WTC11 (cell line): Measurements from ENCODE around the gene BCOR.

ENCODE experiments used
- CBFB ChIP-seq: sonication (generic); formaldehyde crosslinking; IDR thresholded peaks from 2 replicates; pipeline ENCODE4 v1.8.1; 2022; ENCODE audit warnings: mild to moderate bottlenecking, low read depth, missing genetic modification reagents
- ESRRA ChIP-seq: sonication (generic); formaldehyde crosslinking; IDR thresholded peaks from 2 replicates; pipeline ENCODE4 v1.8.1; 2022; ENCODE audit warnings: mild to moderate bottlenecking, missing genetic modification reagents, borderline replicate concordance
- OVOL2 ChIP-seq: fragments of 250-450 bp; sonication (Bioruptor Pico); IDR thresholded peaks from 2 replicates; pipeline ENCODE4 v1.9.0; 2021; ENCODE audit warnings: mild to moderate bottlenecking, borderline replicate concordance
- ZNF263 ChIP-seq: sonication (generic); formaldehyde crosslinking; IDR thresholded peaks from 2 replicates; pipeline ENCODE4 v1.8.1; 2022; ENCODE audit warnings: low read depth, mild to moderate bottlenecking, moderate library complexity, missing genetic modification reagents
- TF ChIP-seq, protein P1 (sequence below): fragments of 200-600 bp; IDR thresholded peaks from 2 replicates; pipeline ENCODE4 v1.8.0; 2022; ENCODE audit warnings: antibody characterized with exemption
- TF ChIP-seq, protein P2 (sequence below): sonication (generic); formaldehyde crosslinking; IDR thresholded peaks from 2 replicates; pipeline ENCODE4 v1.8.1; 2022; ENCODE audit warnings: low read depth, missing genetic modification reagents, borderline replicate concordance
- TF ChIP-seq, protein P3 (sequence below): sonication (generic); formaldehyde crosslinking; IDR thresholded peaks from 2 replicates; pipeline ENCODE4 v1.8.0; 2022; ENCODE audit warnings: mild to moderate bottlenecking, missing genetic modification reagents

DNA sequence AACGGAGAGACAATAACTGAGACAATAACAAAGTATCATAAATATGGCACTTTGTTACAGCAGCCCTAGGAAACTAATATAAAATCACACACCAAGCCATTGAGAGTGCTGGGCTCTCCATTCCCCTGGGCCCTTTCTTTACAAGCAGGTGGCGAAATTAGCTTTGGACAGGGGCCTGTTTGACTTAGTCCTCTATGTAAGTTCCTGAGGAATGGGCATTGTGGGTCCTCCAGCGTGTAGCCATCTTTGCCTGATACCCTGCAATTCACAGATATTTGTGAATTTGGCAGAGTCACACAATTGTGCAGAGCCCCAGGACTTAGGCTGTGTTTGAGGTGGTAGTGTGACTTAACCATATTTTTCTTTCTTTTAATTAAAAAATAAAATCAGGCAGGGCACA is 67.6 kb downstream of the BCOR start:
- TF ChIP-seq CBFB (CRISPR knock-in tag) (no peak), OVOL2 (CRISPR knock-in tag) (no peak), ESRRA (no peak), ZNF263 (CRISPR knock-in tag) (no peak)
- TF ChIP-seq, protein P1, sequence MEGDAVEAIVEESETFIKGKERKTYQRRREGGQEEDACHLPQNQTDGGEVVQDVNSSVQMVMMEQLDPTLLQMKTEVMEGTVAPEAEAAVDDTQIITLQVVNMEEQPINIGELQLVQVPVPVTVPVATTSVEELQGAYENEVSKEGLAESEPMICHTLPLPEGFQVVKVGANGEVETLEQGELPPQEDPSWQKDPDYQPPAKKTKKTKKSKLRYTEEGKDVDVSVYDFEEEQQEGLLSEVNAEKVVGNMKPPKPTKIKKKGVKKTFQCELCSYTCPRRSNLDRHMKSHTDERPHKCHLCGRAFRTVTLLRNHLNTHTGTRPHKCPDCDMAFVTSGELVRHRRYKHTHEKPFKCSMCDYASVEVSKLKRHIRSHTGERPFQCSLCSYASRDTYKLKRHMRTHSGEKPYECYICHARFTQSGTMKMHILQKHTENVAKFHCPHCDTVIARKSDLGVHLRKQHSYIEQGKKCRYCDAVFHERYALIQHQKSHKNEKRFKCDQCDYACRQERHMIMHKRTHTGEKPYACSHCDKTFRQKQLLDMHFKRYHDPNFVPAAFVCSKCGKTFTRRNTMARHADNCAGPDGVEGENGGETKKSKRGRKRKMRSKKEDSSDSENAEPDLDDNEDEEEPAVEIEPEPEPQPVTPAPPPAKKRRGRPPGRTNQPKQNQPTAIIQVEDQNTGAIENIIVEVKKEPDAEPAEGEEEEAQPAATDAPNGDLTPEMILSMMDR: no peak
- TF ChIP-seq, protein P2, sequence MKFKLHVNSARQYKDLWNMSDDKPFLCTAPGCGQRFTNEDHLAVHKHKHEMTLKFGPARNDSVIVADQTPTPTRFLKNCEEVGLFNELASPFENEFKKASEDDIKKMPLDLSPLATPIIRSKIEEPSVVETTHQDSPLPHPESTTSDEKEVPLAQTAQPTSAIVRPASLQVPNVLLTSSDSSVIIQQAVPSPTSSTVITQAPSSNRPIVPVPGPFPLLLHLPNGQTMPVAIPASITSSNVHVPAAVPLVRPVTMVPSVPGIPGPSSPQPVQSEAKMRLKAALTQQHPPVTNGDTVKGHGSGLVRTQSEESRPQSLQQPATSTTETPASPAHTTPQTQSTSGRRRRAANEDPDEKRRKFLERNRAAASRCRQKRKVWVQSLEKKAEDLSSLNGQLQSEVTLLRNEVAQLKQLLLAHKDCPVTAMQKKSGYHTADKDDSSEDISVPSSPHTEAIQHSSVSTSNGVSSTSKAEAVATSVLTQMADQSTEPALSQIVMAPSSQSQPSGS (CRISPR knock-in tag): no peak
- TF ChIP-seq, protein P3, sequence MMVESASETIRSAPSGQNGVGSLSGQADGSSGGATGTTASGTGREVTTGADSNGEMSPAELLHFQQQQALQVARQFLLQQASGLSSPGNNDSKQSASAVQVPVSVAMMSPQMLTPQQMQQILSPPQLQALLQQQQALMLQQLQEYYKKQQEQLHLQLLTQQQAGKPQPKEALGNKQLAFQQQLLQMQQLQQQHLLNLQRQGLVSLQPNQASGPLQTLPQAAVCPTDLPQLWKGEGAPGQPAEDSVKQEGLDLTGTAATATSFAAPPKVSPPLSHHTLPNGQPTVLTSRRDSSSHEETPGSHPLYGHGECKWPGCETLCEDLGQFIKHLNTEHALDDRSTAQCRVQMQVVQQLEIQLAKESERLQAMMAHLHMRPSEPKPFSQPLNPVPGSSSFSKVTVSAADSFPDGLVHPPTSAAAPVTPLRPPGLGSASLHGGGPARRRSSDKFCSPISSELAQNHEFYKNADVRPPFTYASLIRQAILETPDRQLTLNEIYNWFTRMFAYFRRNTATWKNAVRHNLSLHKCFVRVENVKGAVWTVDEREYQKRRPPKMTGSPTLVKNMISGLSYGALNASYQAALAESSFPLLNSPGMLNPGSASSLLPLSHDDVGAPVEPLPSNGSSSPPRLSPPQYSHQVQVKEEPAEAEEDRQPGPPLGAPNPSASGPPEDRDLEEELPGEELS: no peak
